Endothelial cell of umbilical vein (primary cell): Measurements from ENCODE around the gene MOB3B. TPM values are rescaled to one million over a fixed set of nuclear protein-coding genes. Genes with fewer than 3 reads are reported as not detected.

ENCODE experiments used
- BruUV-seq: library from RNA; stranded (reverse); fragments of 400-500 nt; replicated peaks from 2 replicates; lab custom pipeline; 2021; lab: Mats Ljungman, UMichigan
- CTCF ChIA-PET: fragments of 300-600, 350-600 bp; sonication (Branson Sonifier 250); formaldehyde crosslinking; loops from one replicate; lab custom pipeline; 2021; ENCODE audit warnings: antibody characterized with exemption, inconsistent platforms; lab: Charles Lee
- POLR2A ChIA-PET: fragments of 300-600, 350-600 bp; sonication (Branson Sonifier 250); formaldehyde crosslinking; loops from one replicate; lab custom pipeline; 2021; ENCODE audit warnings: antibody characterized with exemption, inconsistent platforms; lab: Charles Lee
- DNase-seq: peaks from one replicate; pipeline ENCODE4 v3.0.0-alpha.2; 2011; ENCODE audit warnings: low read depth, low spot score
- FAIRE-seq: peaks from 2 replicates; lab custom pipeline; 2011; peaks lifted over from hg19 to GRCh38; lab: Jason Lieb, UNC
- H2AFZ ChIP-seq: 2 replicates; pipeline ENCODE4 v1.6.0; 2012; ENCODE audit warnings: low read depth, low read length, control low read depth, inconsistent platforms
- H3K27ac ChIP-seq: 2 replicates; pipeline ENCODE4 v1.5.1; 2011; ENCODE audit warnings: low read depth, mild to moderate bottlenecking, control low read depth, low read length, moderate library complexity; ENCODE audit not compliant: insufficient read depth
- H3K27me3 ChIP-seq, 2 experiments: 2 replicates each; pipeline versions ENCODE4 v1.6.0 to v1.6.1; 2011; ENCODE audit warnings: low read length in 2 of 2, mixed read lengths in 1 of 2; ENCODE audit not compliant: control insufficient read depth in 2 of 2, insufficient read depth in 2 of 2
- H3K36me3 ChIP-seq, 2 experiments: 2 replicates in 1 of 2; 3 replicates in 1 of 2; pipeline ENCODE4 v1.5.1; 2011; ENCODE audit warnings: low read length in 2 of 2, mild to moderate bottlenecking in 1 of 2, moderate library complexity in 1 of 2; ENCODE audit not compliant: control insufficient read depth in 2 of 2, insufficient read depth in 2 of 2; ENCODE audit errors: extremely low read depth in 1 of 2
- H3K4me1 ChIP-seq: 3 replicates; pipeline ENCODE4 v1.5.1; 2011; ENCODE audit warnings: mild to moderate bottlenecking, low read length; ENCODE audit not compliant: control insufficient read depth, insufficient read depth; ENCODE audit errors: extremely low read depth
- H3K4me2 ChIP-seq: 2 replicates; pipeline ENCODE4 v1.6.1; 2011; ENCODE audit warnings: low read length, control low read depth, mixed read lengths; ENCODE audit not compliant: insufficient read depth
- H3K4me3 ChIP-seq, 3 experiments: fragments of 200-600 bp in 1 of 3; sonication (generic), shearing (Covaris generic) in 1 of 3; replicated peaks in 1 of 3; 2 replicates each; pipeline ENCODE4 v1.5.1; 2011 to 2016; ENCODE audit warnings: control low read depth in 3 of 3, low read length in 3 of 3, mild to moderate bottlenecking in 2 of 3, inconsistent platforms in 1 of 3, low read depth in 1 of 3, moderate library complexity in 1 of 3; ENCODE audit not compliant: insufficient read depth in 1 of 3
- H3K79me2 ChIP-seq: 2 replicates; pipeline ENCODE4 v1.6.0; 2012; ENCODE audit warnings: low read length, inconsistent platforms; ENCODE audit not compliant: control insufficient read depth, insufficient read depth
- H3K9ac ChIP-seq: replicated peaks from 2 replicates; pipeline ENCODE3; 2011; ENCODE audit warnings: low read length, control low read depth; ENCODE audit not compliant: insufficient read depth; ENCODE audit errors: extremely low read depth
- H3K9me1 ChIP-seq: replicated peaks from 3 replicates; pipeline ENCODE4 v1.6.0; 2011; ENCODE audit warnings: mild to moderate bottlenecking, low read length; ENCODE audit not compliant: control insufficient read depth, insufficient read depth; ENCODE audit errors: extremely low read depth
- H3K9me3 ChIP-seq: replicated peaks from 2 replicates; pipeline ENCODE4 v1.5.1; 2012; ENCODE audit warnings: low read length, inconsistent platforms; ENCODE audit not compliant: control insufficient read depth, insufficient read depth
- H4K20me1 ChIP-seq: replicated peaks from 2 replicates; pipeline ENCODE3; 2011; ENCODE audit warnings: mild to moderate bottlenecking, low read length; ENCODE audit not compliant: control insufficient read depth, insufficient read depth; ENCODE audit errors: extremely low read depth
- CTCF ChIP-seq, 2 donors: IDR thresholded peaks; 1 replicate in 1 of 2; 2 replicates in 1 of 2; pipeline ENCODE4 v1.5.1; 2011; ENCODE audit warnings: low read length in 2 of 2, mild to moderate bottlenecking in 2 of 2, moderate library complexity in 2 of 2, control low read depth in 1 of 2, inconsistent platforms in 1 of 2, low read depth in 1 of 2; ENCODE audit not compliant: insufficient read depth in 1 of 2; ENCODE audit errors: extremely low read depth in 1 of 2
- EZH2 ChIP-seq: IDR thresholded peaks from 2 replicates; pipeline ENCODE4 v1.6.1; 2012; ENCODE audit warnings: borderline replicate concordance, low read depth, mild to moderate bottlenecking, moderate library complexity, low read length, inconsistent platforms; ENCODE audit not compliant: severe bottlenecking
- FOS ChIP-seq: IDR thresholded peaks from 2 replicates; pipeline ENCODE4 v1.6.1; 2011; ENCODE audit warnings: mild to moderate bottlenecking, low read length, moderate library complexity, borderline replicate concordance; ENCODE audit not compliant: insufficient read depth
- GATA2 ChIP-seq: IDR thresholded peaks from 2 replicates; pipeline ENCODE4 v1.7.0; 2011; ENCODE audit warnings: low read depth, mild to moderate bottlenecking, moderate library complexity, mixed read lengths, low read length; ENCODE audit not compliant: insufficient read length, insufficient read depth
- JUN ChIP-seq: IDR thresholded peaks from 2 replicates; pipeline ENCODE4 v1.6.1; 2011; ENCODE audit warnings: borderline replicate concordance, low read depth; ENCODE audit not compliant: insufficient read length, insufficient read depth
- MAX ChIP-seq: IDR thresholded peaks from 2 replicates; pipeline ENCODE4 v1.6.1; 2011; ENCODE audit not compliant: insufficient read depth, insufficient read length
- MYC ChIP-seq: IDR thresholded peaks from one replicate; pipeline ENCODE4 v1.6.1; 2011; ENCODE audit warnings: mild to moderate bottlenecking, low read depth, low read length
- POLR2A ChIP-seq: IDR thresholded peaks from 2 replicates; pipeline ENCODE4 v1.6.1; 2012; ENCODE audit warnings: low read depth, mild to moderate bottlenecking, control low read depth, low read length
- POLR2AphosphoS5 ChIP-seq: IDR thresholded peaks from 2 replicates; pipeline ENCODE4 v1.6.1; 2012; ENCODE audit warnings: low read depth, mild to moderate bottlenecking, control low read depth, low read length, moderate library complexity; ENCODE audit not compliant: insufficient read depth
- dilution Hi-C: fragments of 300-500 bp; cut with MboI; formaldehyde crosslinking; loops from one replicate; pipeline ENCODE4 v1.15.0; 2019; ENCODE audit warnings: low sequenced_read_pairs; ENCODE audit not compliant: extremely low pct_ligation_motif_present
- intact Hi-C: fragments of 100-400 bp; cut with micrococcal nuclease; formaldehyde crosslinking; loops from one replicate; pipeline ENCODE4 v1.10.0; 2022
- polyA plus RNA-seq, 4 experiments: library from polyadenylated mRNA; depleted of rRNA in 3 of 4; stranded (reverse) in 3 of 4; unstranded in 1 of 4; fragments of >200 nt; gene quantifications; 2 replicates each; pipeline versions ENCODE4 v1.2.1 to v1.2.3, GENCODE V29; 2011 to 2012; ENCODE audit warnings: missing spikeins in 1 of 4
- total RNA-seq: library from RNA; stranded (reverse); gene quantifications from 2 replicates; pipeline ENCODE4 v1.2.3, GENCODE V29; 2021

The MOB3B gene
- total and polyA plus RNA-seq, 2 donors (not counting 3 experiments of a cell fraction or from before 2014, with no cell fraction given), result 0.03 TPM; not detected in 1

DNA sequence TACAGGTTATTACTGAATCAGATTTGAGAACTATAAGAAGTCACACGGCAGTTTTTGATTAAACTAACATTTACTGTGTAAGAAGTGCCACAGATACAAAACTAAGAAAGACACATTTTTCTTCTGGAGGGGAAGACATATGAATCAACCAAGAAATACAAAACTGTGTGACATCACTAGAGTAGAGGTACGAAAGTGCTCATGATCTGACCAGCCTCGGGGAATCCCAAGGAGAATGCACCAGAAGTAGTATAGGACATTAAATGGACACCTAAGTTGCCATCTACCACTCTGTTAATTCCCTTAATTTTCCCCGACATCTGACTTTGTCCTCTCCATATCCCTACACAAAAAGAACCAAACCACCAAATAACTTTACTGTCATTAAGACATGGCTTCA lies 10.8 kb downstream of the MOB3B start:
- Histone ChIP-seq H3K4me2 (no peak overlapping the region), H3K9ac (no peak overlapping the region), H2AFZ (no peak overlapping the region), H3K4me3 (no peak overlapping the region), H4K20me1 (no peaks in the 10 kb centered on the region), H3K9me1 (no peaks in the 10 kb centered on the region), H3K9me3 (no peaks in the 10 kb centered on the region), H3K27ac (no peak overlapping the region), H3K79me2 (no peaks in the 10 kb centered on the region), H3K27me3 (peaks cover 0 to 5% of the 10 kb centered on the region in 2 experiments), H3K4me1 (no peaks in the 10 kb centered on the region), H3K36me3 (no peaks in the 10 kb centered on the region)
- intact Hi-C loops, result no loop called here
- CTCF ChIA-PET, result no interaction called here
- dilution Hi-C loops, result loop anchor here (25.0 kb wide), 1 partner anchor 182 kb away; no protein-coding TSS in a partner anchor
- TF ChIP-seq FOS (no peak), POLR2AphosphoS5 (no peak), MYC (no peak), MAX (no peak), CTCF (IDR thresholded peaks at IDR 0.05; ENCODE audit: extremely low read depth in 1 of 2, insufficient read depth in 1 of 2, low read depth in 1 of 2, low read length in 2 of 2) (no peak)
- DNase-seq (no peak), FAIRE-seq (no peak)
- POLR2A ChIA-PET, result no interaction called here
- BruUV-seq, result no TSS peak

GRCh38 chr9:27518006-27518405 lies 11.6 kb downstream of the MOB3B start:
- Histone ChIP-seq H3K27me3 (no peaks in the 10 kb centered on the region), H3K4me3 (no peak overlapping the region), H3K9me1 (no peaks in the 10 kb centered on the region), H3K27ac (no peak overlapping the region), H3K9ac (no peak overlapping the region), H3K4me1 (no peaks in the 10 kb centered on the region), H4K20me1 (no peaks in the 10 kb centered on the region), H3K9me3 (no peaks in the 10 kb centered on the region), H2AFZ (no peak overlapping the region), H3K36me3 (no peaks in the 10 kb centered on the region), H3K79me2 (no peaks in the 10 kb centered on the region), H3K4me2 (no peak overlapping the region)
- BruUV-seq, result no TSS peak
- TF ChIP-seq GATA2 (no peak), EZH2 (no peak), POLR2AphosphoS5 (no peak), CTCF (IDR thresholded peaks at IDR 0.05; ENCODE audit: extremely low read depth in 1 of 2, insufficient read depth in 1 of 2, low read depth in 1 of 2, low read length in 2 of 2) (no peak), MAX (no peak), POLR2A (no peak), FOS (no peak), MYC (no peak), JUN (no peak)
- dilution Hi-C loops (loop anchor here (25.0 kb wide), 1 partner anchor 181 kb away; no protein-coding TSS in a partner anchor), intact Hi-C loops (no loop called here)
- FAIRE-seq (no peak), DNase-seq (no peak)
- ChIA-PET CTCF (interaction anchor here (1.7 kb wide), 1 partner anchor 11 kb away, joined by 3 read pairs; the partner anchor contains the start of gene MOB3B), POLR2A (no interaction called here)
